ENCODE measurements around the gene GPS2.

Gene GPS2

GRCh38 chr17:7315570-7316235, 543 bp upstream of the GPS2 start:
- DNase-seq, result peak; percentile 15

- DNase-seq, result peak; percentile 49
Observed at GRCh38 chr17:7313890-7314718, 1.1 kb downstream of the GPS2 start.

GRCh38 chr17:7313088-7313889, 1.9 kb downstream of the GPS2 start:
- peak; percentile 51 for DNase-seq

GRCh38 chr17:7312432-7313087, 2.6 kb downstream of the GPS2 start:
- no peak for DNase-seq

- DNase-seq, result no peak
Observed at GRCh38 chr17:7311110-7311705, 4.0 kb downstream of the GPS2 start.

GRCh38 chr17:7309628-7310027, 5.5 kb downstream of the GPS2 start:
- no peak for DNase-seq

GRCh38 chr17:7308625-7309433, 6.3 kb downstream of the GPS2 start:
- DNase-seq, result peak; percentile 95

GRCh38 chr17:7307686-7308624, 7.2 kb downstream of the GPS2 start:
- DNase-seq, result peak; percentile 64

- DNase-seq, result peak; percentile 100
Observed at GRCh38 chr17:7306911-7307685, 8.1 kb downstream of the GPS2 start, which contains the start of gene EIF5A. TSS of gene EIF5A (plus strand) at chr17:7307628. CDS start at chr17:7309636, 2,008 bp downstream.

- no peak for DNase-seq
Observed at GRCh38 chr17:7304179-7304578, 11.0 kb downstream of the GPS2 start.

GRCh38 chr17:7296189-7296861, 18.8 kb downstream of the GPS2 start:
- DNase-seq, result peak; percentile 88

- DNase-seq, result peak; percentile 49
Observed at GRCh38 chr17:7295230-7296180, 19.7 kb downstream of the GPS2 start.

- peak; percentile 84 for DNase-seq
Observed at GRCh38 chr17:7294614-7295153, 20.5 kb downstream of the GPS2 start, which contains the start of gene YBX2. TSS of gene YBX2 (minus strand) at chr17:7294639. CDS start at chr17:7294500, 139 bp downstream.

- peak; percentile 82 for DNase-seq
Observed at GRCh38 chr17:7293816-7294613, 21.1 kb downstream of the GPS2 start.

GRCh38 chr17:7293159-7293558, 22.0 kb downstream of the GPS2 start:
- DNase-seq, result no peak

GRCh38 chr17:7292729-7293128, 22.4 kb downstream of the GPS2 start:
- no peak for DNase-seq
